CD14-positive monocyte (primary cell): Measurements from ENCODE around the gene OR2AT4. TPM values are rescaled to one million over a fixed set of nuclear protein-coding genes. Genes with fewer than 3 reads are reported as not detected.

Experiments used
- DNase-seq, 3 donors: peaks; one replicate each; pipeline ENCODE4 v3.0.0-alpha.2; 2011 to 2022
- H2AFZ ChIP-seq: 2 replicates; pipeline ENCODE4 v1.6.0; 2012; ENCODE audit warnings: mild to moderate bottlenecking, low read depth, low read length, inconsistent platforms; ENCODE audit not compliant: insufficient read depth, poor library complexity, severe bottlenecking
- H3K27ac ChIP-seq, 2 donors: 1 replicate in 1 of 2; 2 replicates in 1 of 2; pipeline ENCODE4 v1.5.1; 2012 to 2013; ENCODE audit warnings: low read length in 2 of 2, control low read depth in 1 of 2, inconsistent platforms in 1 of 2, low read depth in 1 of 2, mild to moderate bottlenecking in 1 of 2
- H3K27me3 ChIP-seq, 2 donors: one replicate each; pipeline versions ENCODE4 v1.6.0 to v1.6.1; 2011 to 2013; ENCODE audit warnings: low read length in 2 of 2; ENCODE audit not compliant: control insufficient read depth in 2 of 2, insufficient read depth in 2 of 2
- H3K36me3 ChIP-seq, 2 donors: replicated peaks in 1 of 2; 1 replicate in 1 of 2; 2 replicates in 1 of 2; pipeline versions ENCODE4 v1.5.1 to v1.6.1; 2012 to 2013; ENCODE audit warnings: low read length in 2 of 2, control low read depth in 1 of 2, inconsistent platforms in 1 of 2, mild to moderate bottlenecking in 1 of 2; ENCODE audit not compliant: insufficient read depth in 2 of 2, control insufficient read depth in 1 of 2
- H3K4me1 ChIP-seq, 2 donors: 1 replicate in 1 of 2; 2 replicates in 1 of 2; pipeline versions ENCODE4 v1.5.1 to v1.6.1; 2012 to 2013; ENCODE audit warnings: low read length in 2 of 2, control low read depth in 1 of 2, inconsistent platforms in 1 of 2, mild to moderate bottlenecking in 1 of 2, moderate library complexity in 1 of 2; ENCODE audit not compliant: insufficient read depth in 2 of 2, control insufficient read depth in 1 of 2
- H3K4me2 ChIP-seq: replicated peaks from 2 replicates; pipeline ENCODE3; 2012; ENCODE audit warnings: low read length, moderate library complexity, mild to moderate bottlenecking; ENCODE audit not compliant: poor library complexity, severe bottlenecking; ENCODE audit errors: extremely low read depth
- H3K4me3 ChIP-seq, 3 experiments: fragments of 200-600 bp in 1 of 3; sonication (generic) in 1 of 3; replicated peaks in 1 of 3; 1 replicate in 2 of 3; 2 replicates in 1 of 3; pipeline ENCODE4 v1.5.1; 2011 to 2013; ENCODE audit warnings: low read length in 3 of 3, mild to moderate bottlenecking in 3 of 3, control low read depth in 2 of 3, low read depth in 2 of 3, inconsistent platforms in 1 of 3, moderate library complexity in 1 of 3
- H3K79me2 ChIP-seq: 2 replicates; pipeline ENCODE4 v1.6.0; 2012; ENCODE audit warnings: mild to moderate bottlenecking, control low read depth, inconsistent platforms, low read length, moderate library complexity; ENCODE audit not compliant: insufficient read depth
- H3K9ac ChIP-seq: 2 replicates; pipeline ENCODE4 v1.6.0; 2017; ENCODE audit warnings: low read length, mild to moderate bottlenecking; ENCODE audit not compliant: insufficient read depth, poor library complexity, severe bottlenecking
- H3K9me3 ChIP-seq, 2 donors: replicated peaks in 1 of 2; 1 replicate in 1 of 2; 2 replicates in 1 of 2; pipeline versions ENCODE4 v1.5.1 to v1.6.1; 2012 to 2013; ENCODE audit warnings: low read length in 2 of 2, control low read depth in 1 of 2; ENCODE audit not compliant: control insufficient read depth in 1 of 2, insufficient read depth in 1 of 2
- H4K20me1 ChIP-seq: 2 replicates; pipeline ENCODE4 v1.6.0; 2012; ENCODE audit warnings: mild to moderate bottlenecking, low read length, control low read depth, moderate library complexity; ENCODE audit not compliant: insufficient read depth
- H3K27ac Mint-ChIP-seq, 7 donors: one replicate each; pipeline ENCODE4 v1.8.0; 2020; ENCODE audit warnings: mild to moderate bottlenecking in 7 of 7, mixed read lengths in 7 of 7, moderate library complexity in 6 of 7, inconsistent platforms in 2 of 7
- H3K27me3 Mint-ChIP-seq, 3 donors: one replicate each; pipeline ENCODE4 v1.8.0; 2021 to 2022; ENCODE audit warnings: low read depth in 3 of 3, mild to moderate bottlenecking in 3 of 3, mixed read lengths in 3 of 3, moderate library complexity in 3 of 3, inconsistent platforms in 1 of 3
- H3K36me3 Mint-ChIP-seq, 2 donors: one replicate each; pipeline ENCODE4 v1.8.0; 2020; ENCODE audit warnings: mixed read lengths in 2 of 2, inconsistent platforms in 1 of 2, mild to moderate bottlenecking in 1 of 2
- H3K4me1 Mint-ChIP-seq: one replicate; pipeline ENCODE4 v1.8.0; 2020; ENCODE audit warnings: mild to moderate bottlenecking, mixed read lengths
- H3K4me3 Mint-ChIP-seq, 2 donors: one replicate each; pipeline ENCODE4 v1.8.0; 2020; ENCODE audit warnings: mild to moderate bottlenecking in 2 of 2, mixed read lengths in 2 of 2, moderate library complexity in 1 of 2
- H3K9me3 Mint-ChIP-seq, 7 donors: one replicate each; pipeline ENCODE4 v1.8.0; 2020 to 2022; ENCODE audit warnings: mixed read lengths in 7 of 7, mild to moderate bottlenecking in 6 of 7, moderate library complexity in 6 of 7, inconsistent platforms in 2 of 7
- CTCF ChIP-seq: fragments of 200-600 bp; IDR thresholded peaks from one replicate; pipeline ENCODE4 v1.8.0; 2022; ENCODE audit warnings: antibody characterized with exemption, mild to moderate bottlenecking
- WGBS: methylation state at CpG from one replicate; pipeline ENCODE4 v1.1.5; 2013; ENCODE audit warnings: missing lambda C conversion rate; ENCODE audit not compliant: insufficient coverage; 5-methylcytosine and 5-hydroxymethylcytosine counted together
- intact Hi-C, 2 donors: fragments of 100-400 bp; cut with micrococcal nuclease; formaldehyde crosslinking; loops; one replicate each; pipeline versions ENCODE4 v1.15.0 to v1.15.1; 2023
- polyA plus RNA-seq, 3 donors: library from polyadenylated mRNA; depleted of rRNA in 1 of 3; unstranded in 2 of 3; stranded (reverse) in 1 of 3; fragments of 300-500 nt in 2 of 3; fragments of >200 nt in 1 of 3; fragmentation: Illumina TruSeq in 2 of 3; gene quantifications; 1 replicate in 2 of 3; 2 replicates in 1 of 3; pipeline ENCODE4 v1.2.3, GENCODE V29; 2012 to 2021

Gene OR2AT4
- polyA plus RNA-seq, 3 donors = not detected

- Histone ChIP-seq H2AFZ (no peak overlapping the region), H4K20me1 (no peaks in the 10 kb centered on the region)
- WGBS = no CpG with 5 or more reads among the region's 1 CpG
These were observed 39.0 kb upstream of the OR2AT4 start for GRCh38 chr11:75135651-75136050.

GRCh38 chr11:75135021-75135650 lies 38.5 kb upstream of the OR2AT4 start:
- Histone ChIP-seq H3K4me2 (no peak overlapping the region), H3K27ac (no peak overlapping the region), H3K9ac (no peak overlapping the region), H3K4me1 (no peaks in the 10 kb centered on the region), H2AFZ (no peak overlapping the region), H4K20me1 (no peaks in the 10 kb centered on the region), H3K79me2 (no peaks in the 10 kb centered on the region), H3K36me3 (no peaks in the 10 kb centered on the region), H3K9me3 (no peaks in the 10 kb centered on the region), H3K27me3 (peaks cover 0 to 2% of the 10 kb centered on the region in 2 donors), H3K4me3 (no peak overlapping the region)
- Mint-ChIP-seq H3K4me1 (no peaks in the 10 kb centered on the region), H3K27me3 (peaks cover 8 to 25% (median 18%) of the 10 kb centered on the region in 3 donors), H3K4me3 (no peak overlapping the region), H3K27ac (no peak overlapping the region), H3K9me3 (peaks cover 0 to 5% (median 3%) of the 10 kb centered on the region in 7 donors), H3K36me3 (no peaks in the 10 kb centered on the region)
- TF ChIP-seq CTCF = no peak
- DNase-seq = no peak
- 70% methylated on average over 5 of the region's 5 CpGs for WGBS
- intact Hi-C loops = loop anchor here in 1 of 2 donors (10.0 kb wide), 1 partner anchor 110 kb away; no protein-coding TSS in a partner anchor

More at GRCh38 chr11:75135651-75136050, 39.0 kb upstream of the OR2AT4 start:
- Histone ChIP-seq H3K27me3 (peaks cover 0 to 2% of the 10 kb centered on the region in 2 donors), H3K4me3 (no peak overlapping the region), H3K27ac (no peak overlapping the region), H3K9ac (no peak overlapping the region), H3K4me1 (no peaks in the 10 kb centered on the region), H3K79me2 (no peaks in the 10 kb centered on the region), H3K9me3 (no peaks in the 10 kb centered on the region), H3K4me2 (no peak overlapping the region), H3K36me3 (no peaks in the 10 kb centered on the region)
- peaks cover 1% of the 10 kb centered on the region for H3K4me1 Mint-ChIP-seq
- H3K27me3 Mint-ChIP-seq = peaks cover 8 to 25% (median 18%) of the 10 kb centered on the region in 3 donors
- peak in 1 of 3 donors; percentile 27 for DNase-seq
- no peak for TF ChIP-seq CTCF
- peaks cover 0 to 5% (median 2%) of the 10 kb centered on the region in 7 donors for H3K9me3 Mint-ChIP-seq
- no peak overlapping the region for H3K27ac Mint-ChIP-seq
- no peaks in the 10 kb centered on the region for H3K36me3 Mint-ChIP-seq
- H3K4me3 Mint-ChIP-seq = no peak overlapping the region
- intact Hi-C loops = loop anchor here in 1 of 2 donors (10.0 kb wide), 1 partner anchor 111 kb away; no protein-coding TSS in a partner anchor
